Measurements from ENCODE around the gene IL11.
"Not testable (repeated sequence)": the region's sequence is repeated elsewhere in the genome, so short reads cannot be mapped to it uniquely, and the experiment has no call there.

GRCh38 chr19:55409179-55409578 lies 38.9 kb upstream of the IL11 start:
- not testable (repeated sequence) for TF ChIP-seq CTCF, POLR2A (IDR thresholded peaks at IDR 0.05)

All from gastroesophageal sphincter (tissue), 3 donors.